Measurements from ENCODE around the gene TMEM41B.

DNA sequence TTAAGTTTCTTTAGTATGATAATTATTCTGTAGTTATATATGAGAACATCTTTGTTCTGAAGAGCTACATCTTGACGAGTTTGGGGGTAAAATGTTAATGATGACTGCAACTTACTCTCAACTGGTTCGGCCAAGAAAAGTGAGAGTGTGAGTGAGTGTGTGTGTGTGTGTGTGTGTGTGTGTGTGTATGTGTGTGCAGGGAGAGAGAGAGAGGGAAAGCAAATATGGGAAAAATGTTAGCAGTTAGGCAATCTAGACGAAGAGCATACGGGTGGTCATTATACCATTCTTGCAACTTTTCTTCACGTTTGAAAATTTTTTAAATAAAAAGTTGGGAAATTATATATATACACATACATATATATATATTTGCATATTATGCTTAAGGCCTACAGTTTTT is 18.3 kb upstream of the TMEM41B start:
- TF ChIP-seq, protein P1, sequence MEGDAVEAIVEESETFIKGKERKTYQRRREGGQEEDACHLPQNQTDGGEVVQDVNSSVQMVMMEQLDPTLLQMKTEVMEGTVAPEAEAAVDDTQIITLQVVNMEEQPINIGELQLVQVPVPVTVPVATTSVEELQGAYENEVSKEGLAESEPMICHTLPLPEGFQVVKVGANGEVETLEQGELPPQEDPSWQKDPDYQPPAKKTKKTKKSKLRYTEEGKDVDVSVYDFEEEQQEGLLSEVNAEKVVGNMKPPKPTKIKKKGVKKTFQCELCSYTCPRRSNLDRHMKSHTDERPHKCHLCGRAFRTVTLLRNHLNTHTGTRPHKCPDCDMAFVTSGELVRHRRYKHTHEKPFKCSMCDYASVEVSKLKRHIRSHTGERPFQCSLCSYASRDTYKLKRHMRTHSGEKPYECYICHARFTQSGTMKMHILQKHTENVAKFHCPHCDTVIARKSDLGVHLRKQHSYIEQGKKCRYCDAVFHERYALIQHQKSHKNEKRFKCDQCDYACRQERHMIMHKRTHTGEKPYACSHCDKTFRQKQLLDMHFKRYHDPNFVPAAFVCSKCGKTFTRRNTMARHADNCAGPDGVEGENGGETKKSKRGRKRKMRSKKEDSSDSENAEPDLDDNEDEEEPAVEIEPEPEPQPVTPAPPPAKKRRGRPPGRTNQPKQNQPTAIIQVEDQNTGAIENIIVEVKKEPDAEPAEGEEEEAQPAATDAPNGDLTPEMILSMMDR (conservative IDR thresholded peaks at IDR 0.05; ENCODE audit: low read depth, low read length): no peak
- no peak for TF ChIP-seq EZH2 (IDR thresholded peaks at IDR 0.05; ENCODE audit: borderline replicate concordance, low read depth, low read length, poor library complexity, severe bottlenecking)
